Measurements from ENCODE around the gene CCDC78. TPM values are rescaled to one million over a fixed set of nuclear protein-coding genes. Genes with fewer than 3 reads are reported as not detected.

The CCDC78 gene
- total and polyA plus RNA-seq, 2 of the 13 experiments (the other 11 are each of a cell fraction or from before 2014, with no cell fraction given): 0.53 to 1.5 TPM

- DNase-seq (ENCODE audit: low spot score): no peak
- Histone ChIP-seq H3K9ac (ENCODE audit: insufficient read depth, low read depth, low read length) (no peak overlapping the region), H2AFZ (ENCODE audit: low read length) (no peak overlapping the region), H3K79me2 (ENCODE audit: insufficient read depth, low read length) (no peaks in the 10 kb centered on the region), H3K36me3 (replicated peaks in 1 of 2; ENCODE audit: control insufficient read depth in 1 of 2, insufficient read depth in 2 of 2, low read length in 2 of 2) (no peaks in the 10 kb centered on the region), H4K20me1 (ENCODE audit: insufficient read depth, low read length) (no peaks in the 10 kb centered on the region), H3K4me2 (ENCODE audit: low read depth, low read length) (no peak overlapping the region), H3K27me3 (ENCODE audit: control insufficient read depth in 1 of 2, insufficient read depth in 2 of 2, low read length in 2 of 2) (peaks cover 25 to 79% of the 10 kb centered on the region in 2 experiments; a peak in 4 of 5 replicates), H3K4me1 (ENCODE audit: insufficient read depth, low read length) (0 out of 2 replicates have a peak, but pooled peaks cover under 1% of the 10 kb centered on the region), H3K4me3 (replicated peaks in 1 of 3; ENCODE audit: insufficient read depth in 1 of 3, low read depth in 2 of 3, low read length in 3 of 3) (no peak overlapping the region), H3K9me3 (ENCODE audit: low read length) (no peaks in the 10 kb centered on the region), H3K27ac (ENCODE audit: extremely low read length, insufficient read depth, low read length) (no peak overlapping the region)
- ChIA-PET CTCF (ENCODE audit: low intra/inter-chr PET ratio, low total read pairs) (no interaction called here), POLR2A (interaction anchor here (1.4 kb wide), 1 partner anchor 12 kb away, joined by 4 read pairs; no protein-coding TSS in a partner anchor)
- ATAC-seq: no peak
- intact Hi-C loops (cut with micrococcal nuclease; ENCODE audit: unreplicated experiment) (no loop called here), in situ Hi-C loops (cut with HindIII; ENCODE audit: extremely low pct_ligation_motif_present, low pct_unique_long_range_greater_than_20kb) (no loop called here)
- no TSS peak for BruUV-seq (replicated peaks)
- WGBS (ENCODE audit: low lambda C conversion rate): 4% methylated on average over 3 of the region's 14 CpGs
- no peak for FAIRE-seq
- TF ChIP-seq ZNF207 (IDR thresholded peaks at IDR 0.05; ENCODE audit: borderline replicate concordance) (no peak), ELF1 (CRISPR knock-in tag; IDR thresholded peaks at IDR 0.05) (no peak), MYC (CRISPR knock-in tag; IDR thresholded peaks at IDR 0.05; ENCODE audit: borderline replicate concordance) (no peak), AHDC1 (CRISPR knock-in tag; IDR thresholded peaks at IDR 0.05; ENCODE audit: borderline replicate concordance) (no peak), ATM (IDR thresholded peaks at IDR 0.05; ENCODE audit: borderline replicate concordance) (no peak), HNRNPK (IDR thresholded peaks at IDR 0.05; ENCODE audit: low read depth, low read length, poor library complexity, severe bottlenecking) (no peak), KMT2B (CRISPR knock-in tag; IDR thresholded peaks at IDR 0.05) (no peak), TSC22D2 (CRISPR knock-in tag; IDR thresholded peaks at IDR 0.05; ENCODE audit: borderline replicate concordance) (no peak), SNAPC2 (CRISPR knock-in tag; IDR thresholded peaks at IDR 0.05) (no peak), YEATS4 (CRISPR knock-in tag; IDR thresholded peaks at IDR 0.05; ENCODE audit: borderline replicate concordance) (no peak), MAFF (IDR thresholded peaks at IDR 0.05; ENCODE audit: low read depth, low read length) (no peak), ZFY (CRISPR knock-in tag; IDR thresholded peaks at IDR 0.05) (no peak)
- TF ChIP-seq, protein P1, sequence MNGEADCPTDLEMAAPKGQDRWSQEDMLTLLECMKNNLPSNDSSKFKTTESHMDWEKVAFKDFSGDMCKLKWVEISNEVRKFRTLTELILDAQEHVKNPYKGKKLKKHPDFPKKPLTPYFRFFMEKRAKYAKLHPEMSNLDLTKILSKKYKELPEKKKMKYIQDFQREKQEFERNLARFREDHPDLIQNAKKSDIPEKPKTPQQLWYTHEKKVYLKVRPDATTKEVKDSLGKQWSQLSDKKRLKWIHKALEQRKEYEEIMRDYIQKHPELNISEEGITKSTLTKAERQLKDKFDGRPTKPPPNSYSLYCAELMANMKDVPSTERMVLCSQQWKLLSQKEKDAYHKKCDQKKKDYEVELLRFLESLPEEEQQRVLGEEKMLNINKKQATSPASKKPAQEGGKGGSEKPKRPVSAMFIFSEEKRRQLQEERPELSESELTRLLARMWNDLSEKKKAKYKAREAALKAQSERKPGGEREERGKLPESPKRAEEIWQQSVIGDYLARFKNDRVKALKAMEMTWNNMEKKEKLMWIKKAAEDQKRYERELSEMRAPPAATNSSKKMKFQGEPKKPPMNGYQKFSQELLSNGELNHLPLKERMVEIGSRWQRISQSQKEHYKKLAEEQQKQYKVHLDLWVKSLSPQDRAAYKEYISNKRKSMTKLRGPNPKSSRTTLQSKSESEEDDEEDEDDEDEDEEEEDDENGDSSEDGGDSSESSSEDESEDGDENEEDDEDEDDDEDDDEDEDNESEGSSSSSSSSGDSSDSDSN (CRISPR knock-in tag; IDR thresholded peaks at IDR 0.05): no peak
- TF ChIP-seq, protein P2, sequence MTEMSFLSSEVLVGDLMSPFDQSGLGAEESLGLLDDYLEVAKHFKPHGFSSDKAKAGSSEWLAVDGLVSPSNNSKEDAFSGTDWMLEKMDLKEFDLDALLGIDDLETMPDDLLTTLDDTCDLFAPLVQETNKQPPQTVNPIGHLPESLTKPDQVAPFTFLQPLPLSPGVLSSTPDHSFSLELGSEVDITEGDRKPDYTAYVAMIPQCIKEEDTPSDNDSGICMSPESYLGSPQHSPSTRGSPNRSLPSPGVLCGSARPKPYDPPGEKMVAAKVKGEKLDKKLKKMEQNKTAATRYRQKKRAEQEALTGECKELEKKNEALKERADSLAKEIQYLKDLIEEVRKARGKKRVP (CRISPR knock-in tag; IDR thresholded peaks at IDR 0.05): no peak
- TF ChIP-seq, protein P3, sequence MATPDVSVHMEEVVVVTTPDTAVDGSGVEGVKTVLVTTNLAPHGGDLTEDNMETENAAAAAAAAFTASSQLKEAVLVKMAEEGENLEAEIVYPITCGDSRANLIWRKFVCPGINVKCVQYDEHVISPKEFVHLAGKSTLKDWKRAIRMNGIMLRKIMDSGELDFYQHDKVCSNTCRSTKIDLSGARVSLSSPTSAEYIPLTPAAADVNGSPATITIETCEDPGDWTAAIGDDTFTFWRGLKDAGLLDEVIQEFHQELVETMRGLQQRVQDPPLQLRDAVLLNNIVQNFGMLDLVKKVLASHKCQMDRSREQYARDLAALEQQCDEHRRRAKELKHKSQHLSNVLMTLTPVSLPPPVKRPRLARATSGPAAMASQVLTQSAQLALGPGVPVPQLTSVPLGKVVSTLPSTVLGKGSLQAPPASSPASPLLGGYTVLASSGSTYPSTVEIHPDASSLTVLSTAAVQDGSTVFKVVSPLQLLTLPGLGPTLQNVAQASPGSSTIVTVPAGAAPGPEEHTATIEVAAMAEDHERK (CRISPR knock-in tag; IDR thresholded peaks at IDR 0.05; ENCODE audit: low read depth): no peak
Measured at GRCh38 chr16:707062-707538, 19.1 kb downstream of the CCDC78 start.
